Measurements from ENCODE around the gene TIGIT.
A peak's percentile ranks its signal among the peaks of the same experiment; 100 is the strongest.
"Not testable (repeated sequence)": the region's sequence is repeated elsewhere in the genome, so short reads cannot be mapped to it uniquely, and the experiment has no call there.

TIGIT gene

GRCh38 chr3:114293838-114294535 is at the start of gene TIGIT:
Gene TIGIT (plus strand): TSS chr3:114294028. CDS start chr3:114294062, 34 bp downstream.
- no peak for DNase-seq

GRCh38 chr3:114252954-114253353 is 40.9 kb upstream of the TIGIT start:
- TF ChIP-seq POLR2A (IDR thresholded peaks at IDR 0.05; ENCODE audit: low read length), result no peak
- TF ChIP-seq GATA1 (IDR thresholded peaks at IDR 0.05; ENCODE audit: low read depth, low read length), result no peak
- no peak for DNase-seq

More at GRCh38 chr3:114293838-114294535, at the start of gene TIGIT:
- TF ChIP-seq GATA1 (IDR thresholded peaks at IDR 0.05; ENCODE audit: low read depth, low read length) (no peak), POLR2A (IDR thresholded peaks at IDR 0.05; ENCODE audit: low read length) (no peak)

GRCh38 chr3:114253505-114253904 is 40.3 kb upstream of the TIGIT start:
- no peak for TF ChIP-seq GATA1 (IDR thresholded peaks at IDR 0.05; ENCODE audit: low read depth, low read length)
- TF ChIP-seq POLR2A (IDR thresholded peaks at IDR 0.05; ENCODE audit: low read length), result no peak
- no peak for DNase-seq

GRCh38 chr3:114259566-114259965 is 34.3 kb upstream of the TIGIT start:
- DNase-seq, result no peak
- TF ChIP-seq POLR2A (IDR thresholded peaks at IDR 0.05; ENCODE audit: low read length) (no peak), GATA1 (IDR thresholded peaks at IDR 0.05; ENCODE audit: low read depth, low read length) (no peak)

- no peak for DNase-seq
- TF ChIP-seq POLR2A (IDR thresholded peaks at IDR 0.05; ENCODE audit: low read length) (no peak), GATA1 (IDR thresholded peaks at IDR 0.05; ENCODE audit: low read depth, low read length) (no peak)
These were observed 33.7 kb upstream of the TIGIT start for GRCh38 chr3:114260152-114260551.

GRCh38 chr3:114270019-114270418 is 23.8 kb upstream of the TIGIT start:
- no peak for DNase-seq
- TF ChIP-seq GATA1 (IDR thresholded peaks at IDR 0.05; ENCODE audit: low read depth, low read length), result no peak
- no peak for TF ChIP-seq POLR2A (IDR thresholded peaks at IDR 0.05; ENCODE audit: low read length)

GRCh38 chr3:114272271-114272670 is 21.6 kb upstream of the TIGIT start:
- no peak for TF ChIP-seq GATA1 (IDR thresholded peaks at IDR 0.05; ENCODE audit: low read depth, low read length)
- no peak for TF ChIP-seq POLR2A (IDR thresholded peaks at IDR 0.05; ENCODE audit: low read length)
- DNase-seq, result no peak

GRCh38 chr3:114274929-114275328 is 18.9 kb upstream of the TIGIT start:
- no peak for TF ChIP-seq GATA1 (IDR thresholded peaks at IDR 0.05; ENCODE audit: low read depth, low read length)
- no peak for TF ChIP-seq POLR2A (IDR thresholded peaks at IDR 0.05; ENCODE audit: low read length)
- DNase-seq, result peak; percentile 16 to 38

- DNase-seq, result not testable (repeated sequence)
These were observed 17.0 kb upstream of the TIGIT start for GRCh38 chr3:114276856-114277255.

- TF ChIP-seq GATA1 (IDR thresholded peaks at IDR 0.05; ENCODE audit: low read depth, low read length), result no peak
- no peak for TF ChIP-seq POLR2A (IDR thresholded peaks at IDR 0.05; ENCODE audit: low read length)
These were observed 9.2 kb upstream of the TIGIT start for GRCh38 chr3:114284644-114285043.

GRCh38 chr3:114285648-114286230 is 8.1 kb upstream of the TIGIT start:
- TF ChIP-seq POLR2A (IDR thresholded peaks at IDR 0.05; ENCODE audit: low read length), result no peak
- TF ChIP-seq GATA1 (IDR thresholded peaks at IDR 0.05; ENCODE audit: low read depth, low read length), result no peak
- no peak for DNase-seq

More at GRCh38 chr3:114284644-114285043, 9.2 kb upstream of the TIGIT start:
- DNase-seq, result no peak

- TF ChIP-seq GATA1 (IDR thresholded peaks at IDR 0.05; ENCODE audit: low read depth, low read length) (no peak), POLR2A (IDR thresholded peaks at IDR 0.05; ENCODE audit: low read length) (no peak)
- DNase-seq, result no peak
These were observed 7.6 kb upstream of the TIGIT start for GRCh38 chr3:114286266-114286665.

GRCh38 chr3:114290911-114291901 is 2.6 kb upstream of the TIGIT start:
- peak; percentile 47 to 69 for DNase-seq
- no peak for TF ChIP-seq GATA1 (IDR thresholded peaks at IDR 0.05; ENCODE audit: low read depth, low read length)
- TF ChIP-seq POLR2A (IDR thresholded peaks at IDR 0.05; ENCODE audit: low read length), result no peak

GRCh38 chr3:114294940-114295480 is 1.2 kb downstream of the TIGIT start:
- TF ChIP-seq GATA1 (IDR thresholded peaks at IDR 0.05; ENCODE audit: low read depth, low read length), result no peak
- no peak for TF ChIP-seq POLR2A (IDR thresholded peaks at IDR 0.05; ENCODE audit: low read length)
- DNase-seq, result no peak

Measured in erythroblast (primary cell).